Measurements from ENCODE around the gene ZBED2.

ZBED2 gene

DNA sequence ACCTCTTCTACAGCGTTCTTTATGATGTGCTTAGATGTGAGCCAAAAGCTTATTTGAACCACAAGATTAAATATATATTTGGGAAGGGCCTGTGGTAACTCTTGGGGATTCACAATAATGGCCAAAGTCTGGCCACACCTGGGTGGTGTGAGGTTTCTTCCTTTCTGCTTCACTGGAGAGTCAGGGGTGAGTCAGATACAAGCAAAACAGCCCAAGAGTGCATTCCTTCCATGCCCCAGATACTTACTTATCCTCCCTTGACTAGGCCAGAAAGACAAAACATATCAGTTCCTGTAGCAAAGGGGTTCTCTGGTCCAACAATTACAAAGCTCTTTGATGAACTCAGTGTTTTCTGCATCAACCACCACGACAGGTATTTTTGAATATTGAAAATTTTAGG, 941 bp downstream of the ZBED2 start:
- TF ChIP-seq CTCF (IDR thresholded peaks at IDR 0.05; ENCODE audit: low read depth, low read length) = no peak
- DNase-seq (ENCODE audit: extremely low read depth, low read depth) = peak; percentile 10

- no peak for DNase-seq (ENCODE audit: extremely low read depth, low read depth)
- no peak for TF ChIP-seq CTCF (IDR thresholded peaks at IDR 0.05; ENCODE audit: low read depth, low read length)
These were observed 1.5 kb downstream of the ZBED2 start for GRCh38 chr3:111593666-111594065.

- DNase-seq (ENCODE audit: extremely low read depth, low read depth) = no peak
- no peak for TF ChIP-seq CTCF (IDR thresholded peaks at IDR 0.05; ENCODE audit: low read depth, low read length)
These were observed 2.2 kb downstream of the ZBED2 start for GRCh38 chr3:111592936-111593335.

GRCh38 chr3:111592143-111592542, 3.0 kb downstream of the ZBED2 start:
- no peak for TF ChIP-seq CTCF (IDR thresholded peaks at IDR 0.05; ENCODE audit: low read depth, low read length)
- DNase-seq (ENCODE audit: extremely low read depth, low read depth) = no peak

- TF ChIP-seq CTCF (IDR thresholded peaks at IDR 0.05; ENCODE audit: low read depth, low read length) = no peak
- DNase-seq (ENCODE audit: extremely low read depth, low read depth) = no peak
These were observed 3.6 kb downstream of the ZBED2 start for GRCh38 chr3:111591555-111591954.

DNA sequence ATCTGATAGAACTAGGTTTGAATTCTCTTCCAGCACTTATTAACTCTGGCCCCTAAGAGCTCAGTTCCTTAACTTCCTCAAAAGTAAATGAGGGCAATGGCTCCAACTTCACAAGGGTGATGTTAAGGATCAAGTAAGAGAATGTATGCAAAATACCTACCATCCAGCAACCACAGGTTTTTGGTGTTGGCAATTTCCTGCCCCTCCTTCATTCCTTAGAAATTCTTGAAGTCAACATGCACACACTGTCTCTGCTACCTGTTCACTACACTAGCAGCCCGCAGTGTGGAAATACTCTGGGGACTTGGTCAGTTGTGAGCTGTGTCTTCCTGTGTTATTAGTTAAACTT, 5.0 kb downstream of the ZBED2 start:
- no peak for TF ChIP-seq CTCF (IDR thresholded peaks at IDR 0.05; ENCODE audit: low read depth, low read length)
- DNase-seq (ENCODE audit: extremely low read depth, low read depth) = no peak

DNA sequence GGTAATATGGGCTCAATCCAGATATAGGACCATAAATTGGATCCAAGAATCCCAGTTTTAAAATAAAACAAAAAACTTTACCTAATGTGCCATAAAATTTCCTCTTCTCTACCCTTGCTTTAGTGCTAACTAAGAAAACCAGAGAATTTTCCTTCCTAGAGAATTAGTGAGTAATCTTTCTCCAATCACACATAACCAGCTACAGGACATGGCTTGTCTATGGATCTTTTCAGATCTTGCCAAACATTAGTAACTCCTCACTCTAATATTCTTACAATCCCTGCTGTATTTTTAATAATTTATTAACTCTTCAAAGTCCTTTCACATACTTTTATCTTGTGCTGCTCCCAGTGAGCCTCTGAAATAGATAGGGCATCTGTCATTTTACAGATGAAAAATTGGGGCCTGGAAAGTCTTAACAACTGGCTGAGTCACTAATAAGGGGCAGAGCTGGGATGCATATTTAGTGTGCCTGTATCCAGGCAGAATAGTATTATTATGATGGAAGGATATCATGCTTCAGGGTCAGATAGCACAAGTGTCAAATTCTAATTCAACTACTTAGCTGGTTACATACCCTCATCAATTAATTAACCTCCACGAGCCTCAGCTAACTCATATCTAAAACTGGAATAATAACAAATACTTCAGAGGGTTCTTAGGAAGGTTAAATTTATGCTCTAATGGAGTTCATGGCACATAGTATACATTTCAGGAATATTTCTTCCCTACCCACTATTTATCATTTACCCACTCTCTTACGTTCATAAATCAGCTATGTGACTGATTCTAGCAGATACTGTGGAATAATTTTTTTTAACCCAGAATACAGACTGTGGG, 5.6 kb downstream of the ZBED2 start:
- DNase-seq (ENCODE audit: extremely low read depth, low read depth) = no peak
- TF ChIP-seq CTCF (IDR thresholded peaks at IDR 0.05; ENCODE audit: low read depth, low read length) = no peak
